Left ventricle myocardium superior (tissue), 1 donor: ENCODE results near the gene EVL. TPM values are rescaled to one million over a fixed set of nuclear protein-coding genes. Genes with fewer than 3 reads are reported as not detected.

ENCODE experiments used
- ATAC-seq: fragments of 200-7000 bp; cut with Tn5 transposase; one replicate; pipeline ENCODE4 v1.9.1; 2020; ENCODE audit warnings: mild to moderate bottlenecking, moderate library complexity
- DNase-seq: peaks from one replicate; pipeline ENCODE4 v3.0.0-alpha.2; 2020
- intact Hi-C: fragments of 100-400 bp; cut with micrococcal nuclease; formaldehyde crosslinking; loops from one replicate; pipeline ENCODE4 v1.11.0; 2022
- total RNA-seq: library from RNA; stranded (reverse); fragmentation: NEBNext Ultra II Directional; extraction: Animal tissue kit (Norgen Biotek cat#: 25700); gene quantifications from one replicate; pipeline ENCODE4 v1.2.1, GENCODE V29; 2021
- donor health status: DM: no; HTN: yes; CAD: no; lungs with severe emphysema.

The EVL gene
- total RNA-seq, 1 donor from 2014 or later = 54.4 TPM

GRCh38 chr14:100117633-100118395, 52.6 kb downstream of the EVL start:
- DNase-seq (no peak), ATAC-seq (no peak)
- intact Hi-C loops = no loop called here

- ATAC-seq (no peak), DNase-seq (no peak)
- intact Hi-C loops = no loop called here
Measured at GRCh38 chr14:100118396-100119011, 53.3 kb downstream of the EVL start.

GRCh38 chr14:100119251-100119650, 54.0 kb downstream of the EVL start:
- DNase-seq = no peak
- intact Hi-C loops = no loop called here
- no peak for ATAC-seq

- ATAC-seq (no peak), DNase-seq (no peak)
- intact Hi-C loops = no loop called here
Measured at GRCh38 chr14:100120522-100121269, 55.5 kb downstream of the EVL start.

- ATAC-seq (no peak), DNase-seq (no peak)
- intact Hi-C loops = no loop called here
Measured at GRCh38 chr14:100121643-100122480, 56.6 kb downstream of the EVL start.

GRCh38 chr14:100122481-100123223, 57.4 kb downstream of the EVL start:
- intact Hi-C loops = no loop called here

GRCh38 chr14:100123618-100124017, 58.4 kb downstream of the EVL start:
- DNase-seq = no peak
- intact Hi-C loops = no loop called here
- ATAC-seq = no peak

More at GRCh38 chr14:100122481-100123223, 57.4 kb downstream of the EVL start:
- DNase-seq (no peak), ATAC-seq (peak; percentile 44)

GRCh38 chr14:100124551-100125088, 59.4 kb downstream of the EVL start:
- no peak for ATAC-seq
- no peak for DNase-seq
- intact Hi-C loops = no loop called here

GRCh38 chr14:100126401-100126800, 61.2 kb downstream of the EVL start:
- intact Hi-C loops = no loop called here
- DNase-seq (no peak), ATAC-seq (no peak)

- DNase-seq (no peak), ATAC-seq (no peak)
- intact Hi-C loops = no loop called here
Measured at GRCh38 chr14:100127853-100128455, 62.7 kb downstream of the EVL start.

GRCh38 chr14:100128688-100129087, 63.5 kb downstream of the EVL start:
- DNase-seq (no peak), ATAC-seq (peak; percentile 14)
- intact Hi-C loops = no loop called here

GRCh38 chr14:100129161-100129589, 64.0 kb downstream of the EVL start:
- ATAC-seq (peak; percentile 74), DNase-seq (no peak)
- intact Hi-C loops = no loop called here

- DNase-seq (no peak), ATAC-seq (no peak)
- intact Hi-C loops = no loop called here
Measured at GRCh38 chr14:100130521-100130920, 65.3 kb downstream of the EVL start.

GRCh38 chr14:100131181-100131580, 66.0 kb downstream of the EVL start:
- DNase-seq (no peak), ATAC-seq (no peak)
- intact Hi-C loops = no loop called here

- peak; percentile 28 for ATAC-seq
- intact Hi-C loops = no loop called here
- no peak for DNase-seq
Measured at GRCh38 chr14:100132161-100132902, 67.1 kb downstream of the EVL start.

- DNase-seq = no peak
- no peak for ATAC-seq
- intact Hi-C loops = no loop called here
Measured at GRCh38 chr14:100132903-100133510, 67.8 kb downstream of the EVL start.

GRCh38 chr14:100134586-100134985, 69.4 kb downstream of the EVL start:
- no peak for DNase-seq
- intact Hi-C loops = no loop called here
- ATAC-seq = no peak
